H1 (cell line): ENCODE data around the gene ACAP1. TPM values are rescaled to one million over a fixed set of nuclear protein-coding genes. Genes with fewer than 3 reads are reported as not detected.

Experiments
- CTCF ChIA-PET: fragments of 300-600 bp; sonication (Branson Sonifier 250); formaldehyde crosslinking; loops from one replicate; lab custom pipeline; 2021; ENCODE audit not compliant: partially characterized antibody; lab: Charles Lee
- POLR2A ChIA-PET: fragments of 300-600 bp; sonication (Branson Sonifier 250); formaldehyde crosslinking; loops from one replicate; lab custom pipeline; 2021; ENCODE audit warnings: inconsistent platforms; ENCODE audit not compliant: partially characterized antibody; lab: Charles Lee
- DNase-seq, 2 experiments: peaks; one replicate each; pipeline versions ENCODE4 v3.0.0 to v3.0.0-alpha.2; 2010 to 2022; ENCODE audit warnings: low spot score in 2 of 2, low read depth in 1 of 2, mixed read lengths in 1 of 2
- FAIRE-seq: peaks from 2 replicates; lab custom pipeline; 2011; peaks lifted over from hg19 to GRCh38; lab: Jason Lieb, UNC
- H2AFZ ChIP-seq: 2 replicates; pipeline ENCODE4 v1.8.1; 2012; ENCODE audit warnings: low read length, inconsistent platforms
- H2AK5ac ChIP-seq: 2 replicates; pipeline ENCODE4 v1.6.1; 2013; ENCODE audit warnings: low read depth, low read length
- H2BK120ac ChIP-seq: replicated peaks from 2 replicates; pipeline ENCODE3; 2013; ENCODE audit warnings: low read depth, low read length, inconsistent platforms
- H2BK12ac ChIP-seq: 2 replicates; pipeline ENCODE4 v1.6.1; 2013; ENCODE audit warnings: low read depth, low read length
- H2BK15ac ChIP-seq: 2 replicates; pipeline ENCODE4 v1.6.1; 2013; ENCODE audit warnings: low read length
- H2BK20ac ChIP-seq: 2 replicates; pipeline ENCODE4 v1.6.1; 2013; ENCODE audit warnings: low read length
- H2BK5ac ChIP-seq: 2 replicates; pipeline ENCODE4 v1.6.1; 2013; ENCODE audit warnings: low read depth, low read length
- H3K14ac ChIP-seq: 2 replicates; pipeline ENCODE4 v1.6.1; 2013; ENCODE audit warnings: inconsistent platforms; ENCODE audit not compliant: insufficient read length
- H3K18ac ChIP-seq: 2 replicates; pipeline ENCODE4 v1.6.1; 2013; ENCODE audit warnings: low read length; ENCODE audit errors: extremely low read depth
- H3K23ac ChIP-seq: 2 replicates; pipeline ENCODE4 v1.6.1; 2013; ENCODE audit warnings: inconsistent platforms; ENCODE audit not compliant: insufficient read length
- H3K23me2 ChIP-seq: 2 replicates; pipeline ENCODE4 v1.6.1; 2013; ENCODE audit warnings: low read depth, low read length
- H3K27ac ChIP-seq: 2 replicates; pipeline ENCODE4 v1.6.1; 2011; ENCODE audit warnings: low read depth, low read length, inconsistent platforms
- H3K27me3 ChIP-seq, 4 experiments: replicated peaks in 1 of 4; 1 replicate in 1 of 4; 2 replicates in 3 of 4; pipeline versions ENCODE4 v1.6.1 to v1.8.1; 2011 to 2013; ENCODE audit warnings: low read length in 3 of 4, mild to moderate bottlenecking in 3 of 4, inconsistent platforms in 2 of 4, mixed read lengths in 2 of 4, moderate library complexity in 1 of 4; ENCODE audit not compliant: control insufficient read depth in 3 of 4, insufficient read depth in 3 of 4; ENCODE audit errors: extremely low read depth in 1 of 4
- H3K36me3 ChIP-seq, 4 experiments: 2 replicates each; pipeline versions ENCODE4 v1.6.1 to v1.8.1; 2011 to 2013; ENCODE audit warnings: mild to moderate bottlenecking in 4 of 4, low read length in 3 of 4, moderate library complexity in 2 of 4, control low read depth in 1 of 4, inconsistent platforms in 1 of 4; ENCODE audit not compliant: insufficient read depth in 4 of 4, control insufficient read depth in 2 of 4
- H3K4ac ChIP-seq: replicated peaks from 2 replicates; pipeline ENCODE3; 2013; ENCODE audit warnings: low read length, low read depth, mixed read lengths, inconsistent platforms; ENCODE audit not compliant: insufficient read length
- H3K4me1 ChIP-seq, 4 experiments: replicated peaks in 1 of 4; 1 replicate in 1 of 4; 2 replicates in 3 of 4; pipeline versions ENCODE4 v1.6.1 to v1.8.1; 2011 to 2013; ENCODE audit warnings: low read length in 3 of 4, inconsistent platforms in 2 of 4, mixed read lengths in 1 of 4; ENCODE audit not compliant: insufficient read depth in 4 of 4, control insufficient read depth in 3 of 4
- H3K4me2 ChIP-seq, 2 experiments: 2 replicates each; pipeline versions ENCODE4 v1.6.1 to v1.8.1; 2011 to 2013; ENCODE audit warnings: low read depth in 2 of 2, low read length in 2 of 2, control low read depth in 1 of 2, inconsistent platforms in 1 of 2, mild to moderate bottlenecking in 1 of 2; ENCODE audit not compliant: insufficient read depth in 1 of 2
- H3K4me3 ChIP-seq, 4 experiments: fragments of 200-600, 300-600 bp in 1 of 4; sonication (generic), shearing (Covaris generic), sonication (Bioruptor Twin) in 1 of 4; 2 replicates each; pipeline versions ENCODE4 v1.5.1 to v1.8.1; 2011 to 2016; ENCODE audit warnings: low read length in 4 of 4, low read depth in 3 of 4, control low read depth in 2 of 4, inconsistent platforms in 2 of 4, mild to moderate bottlenecking in 2 of 4, mixed read lengths in 1 of 4, moderate library complexity in 1 of 4; ENCODE audit not compliant: insufficient read depth in 2 of 4; ENCODE audit errors: extremely low read depth in 1 of 4
- H3K56ac ChIP-seq: replicated peaks from 2 replicates; pipeline ENCODE3; 2013; ENCODE audit warnings: low read depth, mild to moderate bottlenecking, mixed read lengths, low read length, inconsistent platforms; ENCODE audit not compliant: insufficient read length
- H3K79me1 ChIP-seq: 2 replicates; pipeline ENCODE4 v1.6.1; 2013; ENCODE audit warnings: low read depth, low read length, control low read depth
- H3K79me2 ChIP-seq, 2 experiments: 2 replicates each; pipeline versions ENCODE4 v1.6.1 to v1.8.1; 2012 to 2013; ENCODE audit warnings: low read length in 2 of 2, mild to moderate bottlenecking in 2 of 2, inconsistent platforms in 1 of 2; ENCODE audit not compliant: insufficient read depth in 2 of 2, control insufficient read depth in 1 of 2
- H3K9ac ChIP-seq, 4 experiments: replicated peaks in 1 of 4; 1 replicate in 1 of 4; 2 replicates in 3 of 4; pipeline versions ENCODE4 v1.6.1 to v1.8.1; 2011 to 2013; ENCODE audit warnings: low read depth in 3 of 4, low read length in 3 of 4, control low read depth in 2 of 4, mild to moderate bottlenecking in 2 of 4, moderate library complexity in 2 of 4, inconsistent platforms in 1 of 4; ENCODE audit errors: extremely low read depth in 1 of 4
- H3K9me3 ChIP-seq, 2 experiments: 2 replicates each; pipeline versions ENCODE4 v1.6.1 to v1.8.1; 2012 to 2013; ENCODE audit warnings: mild to moderate bottlenecking in 2 of 2, moderate library complexity in 2 of 2, control low read depth in 1 of 2, inconsistent platforms in 1 of 2, low read depth in 1 of 2, low read length in 1 of 2, mixed read lengths in 1 of 2; ENCODE audit not compliant: insufficient read depth in 2 of 2
- H4K20me1 ChIP-seq, 2 experiments: replicated peaks in 1 of 2; 2 replicates each; pipeline versions ENCODE3 to v1.8.1; 2011 to 2013; ENCODE audit warnings: inconsistent platforms in 2 of 2, low read length in 2 of 2, mild to moderate bottlenecking in 1 of 2; ENCODE audit not compliant: insufficient read depth in 2 of 2, control insufficient read depth in 1 of 2
- H4K5ac ChIP-seq: 2 replicates; pipeline ENCODE4 v1.6.1; 2013; ENCODE audit warnings: low read length, low read depth, mixed read lengths, inconsistent platforms; ENCODE audit not compliant: insufficient read length
- H4K8ac ChIP-seq: 2 replicates; pipeline ENCODE4 v1.8.0; 2013; ENCODE audit warnings: mild to moderate bottlenecking, moderate library complexity, low read length, inconsistent platforms; ENCODE audit not compliant: insufficient read depth; ENCODE audit errors: extremely low read depth
- H4K91ac ChIP-seq: replicated peaks from 2 replicates; pipeline ENCODE3; 2013; ENCODE audit warnings: low read length, mixed read lengths, inconsistent platforms; ENCODE audit not compliant: insufficient read length
- BCL11A ChIP-seq, 2 experiments: IDR thresholded peaks; one replicate each; pipeline ENCODE4 v1.6.1; 2011; ENCODE audit warnings: low read depth in 2 of 2, low read length in 2 of 2, mild to moderate bottlenecking in 2 of 2
- CBX8 ChIP-seq: fragments of 300-800, 300-1000 bp; sonication (generic); IDR thresholded peaks from 2 replicates; pipeline ENCODE4 v1.7.1; 2016; ENCODE audit warnings: low read depth, low read length, borderline replicate concordance
- EP300 ChIP-seq, 2 experiments: IDR thresholded peaks; 1 replicate in 1 of 2; 2 replicates in 1 of 2; pipeline ENCODE4 v1.6.1; 2011 to 2012; ENCODE audit warnings: low read depth in 2 of 2, low read length in 2 of 2, mild to moderate bottlenecking in 2 of 2, borderline replicate concordance in 1 of 2, inconsistent platforms in 1 of 2, moderate library complexity in 1 of 2
- RBBP5 ChIP-seq: IDR thresholded peaks from 2 replicates; pipeline ENCODE4 v1.7.1; 2012; ENCODE audit warnings: low read depth, mild to moderate bottlenecking, inconsistent platforms, low read length, moderate library complexity, borderline replicate concordance
- SIX5 ChIP-seq: IDR thresholded peaks from 2 replicates; pipeline ENCODE4 v1.6.1; 2011; ENCODE audit warnings: mild to moderate bottlenecking, low read depth, low read length
- SP1 ChIP-seq: IDR thresholded peaks from 2 replicates; pipeline ENCODE4 v1.6.1; 2011; ENCODE audit warnings: low read depth, low read length
- SP2 ChIP-seq: IDR thresholded peaks from 2 replicates; pipeline ENCODE4 v1.6.1; 2012; ENCODE audit warnings: mild to moderate bottlenecking, low read length, inconsistent platforms
- TAF1 ChIP-seq: IDR thresholded peaks from 2 replicates; pipeline ENCODE4 v1.6.1; 2011; ENCODE audit warnings: mild to moderate bottlenecking, low read depth, low read length
- WGBS, 2 experiments: shearing (Covaris generic) in 1 of 2; methylation state at CpG; one replicate each; pipeline versions ENCODE4 v1.1.6 to v1.1.7; 2013 to 2015; ENCODE audit warnings: low lambda C conversion rate in 2 of 2, mixed read lengths in 2 of 2, inconsistent platforms in 1 of 2, low coverage in 1 of 2, missing lambda C conversion rate in 1 of 2; ENCODE audit not compliant: insufficient replicate concordance in 2 of 2, insufficient coverage in 1 of 2, insufficient read length in 1 of 2; ENCODE audit errors: extremely low coverage in 1 of 2, missing lambda C conversion rate in 1 of 2; 5-methylcytosine and 5-hydroxymethylcytosine counted together
- polyA plus RNA-seq, 7 experiments: library from polyadenylated mRNA; depleted of rRNA in 3 of 7; stranded (reverse) in 5 of 7; unstranded in 2 of 7; fragments of >200 nt in 5 of 7; fragments of 200-250 nt in 2 of 7; gene quantifications; 1 replicate in 5 of 7; 2 replicates in 1 of 7; 4 replicates in 1 of 7; pipeline versions ENCODE4 v1.2.1 to v1.2.3, GENCODE V29; 2011 to 2013; ENCODE audit warnings: missing spikeins in 2 of 7, mixed read lengths in 2 of 7
- total RNA-seq: library from RNA; stranded (reverse); fragmentation: NEBNext Ultra II Directional; extraction: Animal tissue kit (Norgen Biotek cat#: 25700); gene quantifications from 2 replicates; pipeline ENCODE4 v1.2.1, GENCODE V29; 2021
- TF ChIP-seq, protein P1 (sequence below): IDR thresholded peaks from 2 replicates; pipeline ENCODE4 v1.6.1; 2011; ENCODE audit warnings: low read depth, mild to moderate bottlenecking, low read length; ENCODE audit not compliant: insufficient read depth
- TF ChIP-seq, protein P2 (sequence below): IDR thresholded peaks from 2 replicates; pipeline ENCODE4 v1.6.1; 2012; ENCODE audit warnings: inconsistent platforms

Gene ACAP1
- total and polyA plus RNA-seq, 2 of the 8 experiments (the other 6 are each of a cell fraction or from before 2014, with no cell fraction given), result 11.9 to 45.1 TPM

DNA sequence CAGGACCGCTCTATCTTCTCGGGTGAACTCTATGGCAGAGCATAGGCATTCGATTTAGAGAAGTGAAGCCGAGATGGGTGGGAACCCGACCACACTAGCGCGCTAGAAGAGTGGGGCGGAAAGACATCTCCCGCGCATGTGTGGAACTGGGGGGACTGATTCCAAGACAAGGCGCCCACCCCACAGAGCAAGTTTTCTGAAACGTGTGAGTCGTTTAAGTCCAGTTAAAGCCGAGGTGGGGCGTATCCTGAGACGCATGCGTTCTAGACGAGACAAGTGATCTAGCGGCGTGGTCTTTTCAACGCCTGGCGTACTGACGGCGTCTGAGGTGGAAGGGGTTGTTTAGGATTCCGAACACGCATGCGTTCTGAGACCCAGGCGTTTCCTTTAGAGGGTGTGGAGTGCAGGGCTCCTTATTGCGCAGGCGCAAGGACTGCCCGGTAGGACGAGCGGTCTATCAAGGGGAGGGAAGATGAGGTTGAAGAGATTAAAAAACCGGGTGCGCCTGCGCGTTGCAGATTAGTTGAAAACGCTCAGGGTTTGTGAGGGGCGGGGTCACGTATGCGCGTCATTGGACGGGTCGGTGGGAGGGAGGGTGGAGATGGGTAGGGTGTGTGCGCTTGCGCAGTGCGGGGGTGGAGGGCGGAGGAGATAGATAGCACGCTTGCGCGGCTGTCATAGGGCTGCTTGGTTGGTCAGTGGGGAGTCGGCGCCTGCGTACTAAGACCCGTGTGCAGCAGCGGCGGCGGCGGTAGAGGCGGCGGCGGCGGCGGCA is 29.2 kb upstream of the ACAP1 start, which contains the start of gene EIF5A:
EIF5A (plus strand) TSS at position 718 of the 775 bp plus-strand sequence. CDS start 2,008 bp downstream, outside the sequence.
- H3K27me3 ChIP-seq, result no peaks in the 10 kb centered on the region
- peak within 1 kb of the TSS; percentile 99 for H3K4ac ChIP-seq
- H2BK12ac ChIP-seq, result 0 out of 2 replicates have a peak within 1 kb of the TSS, but pooled peaks have one; percentile 19
- WGBS, 2 experiments, result 1% methylated on average over 61 of the region's 64 CpGs; no CpG with 5 or more reads in 1 of the 2 experiments
- peak within 1 kb of the TSS; percentile 88 to 99 for H3K4me2 ChIP-seq
- peaks cover 8% of the 10 kb centered on the region for H3K79me1 ChIP-seq
- H4K8ac ChIP-seq, result peak within 1 kb of the TSS; percentile 88
- peak within 1 kb of the TSS; percentile 85 for H4K5ac ChIP-seq
- DNase-seq (peak; percentile 99 to 100), FAIRE-seq (peak; percentile 90)
- H3K79me2 ChIP-seq, result peaks cover 17 to 35% of the 10 kb centered on the region in 2 experiments
- peak within 1 kb of the TSS; percentile 34 for H2AFZ ChIP-seq
- no peak within 1 kb of the TSS for H3K14ac ChIP-seq
- H2BK20ac ChIP-seq, result 0 out of 2 replicates have a peak within 1 kb of the TSS, but pooled peaks have one; percentile 32
- 0 out of 2 replicates have a peak within 1 kb of the TSS, but pooled peaks have one; percentile 88 for H2BK15ac ChIP-seq
- peak within 1 kb of the TSS; percentile 94 for H3K56ac ChIP-seq
- H3K4me3 ChIP-seq, result peak within 1 kb of the TSS; percentile 87 to 97 (median 90)
- H2AK5ac ChIP-seq, result peak within 1 kb of the TSS; percentile 96; the same call in 1 of the 2 replicates
- peak within 1 kb of the TSS; percentile 94 to 100 (median 98) for H3K9ac ChIP-seq
- peaks cover 19 to 24% of the 10 kb centered on the region in 2 experiments for H4K20me1 ChIP-seq
- H4K91ac ChIP-seq, result peak within 1 kb of the TSS; percentile 88
- H2BK5ac ChIP-seq, result peak within 1 kb of the TSS; percentile 97
- H3K36me3 ChIP-seq, result peaks cover 22 to 27% (median 24%) of the 10 kb centered on the region in 4 experiments
- peak within 1 kb of the TSS; percentile 97 for H3K18ac ChIP-seq
- POLR2A ChIA-PET, result interaction anchor here (0.6 to 2.3 kb wide), 2 partner anchors 8 to 276 kb away, joined by 3 to 8 read pairs; partner anchors contain the start of gene GPS2
- H3K9me3 ChIP-seq, result no peaks in the 10 kb centered on the region
- CTCF ChIA-PET, result interaction anchor here (1.0 to 1.4 kb wide), 2 partner anchors 11 to 174 kb away, joined by 3 to 8 read pairs; no protein-coding TSS in a partner anchor
- H3K23ac ChIP-seq, result no peak within 1 kb of the TSS
- H3K27ac ChIP-seq, result peak within 1 kb of the TSS; percentile 92
- peak within 1 kb of the TSS; percentile 70 for H2BK120ac ChIP-seq
- H3K23me2 ChIP-seq, result peaks cover 10% of the 10 kb centered on the region
- peaks cover 0 to 14% (median 6%) of the 10 kb centered on the region in 4 experiments; a peak in 5 of 7 replicates for H3K4me1 ChIP-seq
- no peak for TF ChIP-seq SIX5
- TF ChIP-seq, protein P1, sequence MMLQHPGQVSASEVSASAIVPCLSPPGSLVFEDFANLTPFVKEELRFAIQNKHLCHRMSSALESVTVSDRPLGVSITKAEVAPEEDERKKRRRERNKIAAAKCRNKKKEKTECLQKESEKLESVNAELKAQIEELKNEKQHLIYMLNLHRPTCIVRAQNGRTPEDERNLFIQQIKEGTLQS, result no peak
- TF ChIP-seq RBBP5, result no peak
- TF ChIP-seq EP300 (IDR thresholded peaks at IDR 0.05; ENCODE audit: borderline replicate concordance in 1 of 2, low read depth in 2 of 2, low read length in 2 of 2), result 0 out of 3 replicates have a peak, but pooled peaks of 1 of the 2 experiments have one; percentile 45
- TF ChIP-seq CBX8, result no peak
- TF ChIP-seq SP2, result no peak; the same call in 1 of the 2 replicates
- peak; percentile 76 for TF ChIP-seq TAF1
- no peak for TF ChIP-seq SP1
- no peak for TF ChIP-seq BCL11A (IDR thresholded peaks at IDR 0.05; ENCODE audit: low read depth in 2 of 2, low read length in 2 of 2)
- TF ChIP-seq, protein P2, sequence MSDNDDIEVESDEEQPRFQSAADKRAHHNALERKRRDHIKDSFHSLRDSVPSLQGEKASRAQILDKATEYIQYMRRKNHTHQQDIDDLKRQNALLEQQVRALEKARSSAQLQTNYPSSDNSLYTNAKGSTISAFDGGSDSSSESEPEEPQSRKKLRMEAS, result peak; percentile 60
